Endothelial cell of umbilical vein (primary cell): ENCODE measurements around the gene LRP1B. TPM values are rescaled to one million over a fixed set of nuclear protein-coding genes. Genes with fewer than 3 reads are reported as not detected.

Experiments used
- BruUV-seq: library from RNA; stranded (reverse); fragments of 400-500 nt; replicated peaks from 2 replicates; lab custom pipeline; 2021; lab: Mats Ljungman, UMichigan
- CTCF ChIA-PET: fragments of 300-600, 350-600 bp; sonication (Branson Sonifier 250); formaldehyde crosslinking; loops from one replicate; lab custom pipeline; 2021; ENCODE audit warnings: antibody characterized with exemption, inconsistent platforms; lab: Charles Lee
- POLR2A ChIA-PET: fragments of 300-600, 350-600 bp; sonication (Branson Sonifier 250); formaldehyde crosslinking; loops from one replicate; lab custom pipeline; 2021; ENCODE audit warnings: antibody characterized with exemption, inconsistent platforms; lab: Charles Lee
- DNase-seq: peaks from one replicate; pipeline ENCODE4 v3.0.0-alpha.2; 2011; ENCODE audit warnings: low read depth, low spot score
- FAIRE-seq: peaks from 2 replicates; lab custom pipeline; 2011; peaks lifted over from hg19 to GRCh38; lab: Jason Lieb, UNC
- H2AFZ ChIP-seq: 2 replicates; pipeline ENCODE4 v1.6.0; 2012; ENCODE audit warnings: low read depth, low read length, control low read depth, inconsistent platforms
- H3K27ac ChIP-seq: 2 replicates; pipeline ENCODE4 v1.5.1; 2011; ENCODE audit warnings: low read depth, mild to moderate bottlenecking, control low read depth, low read length, moderate library complexity; ENCODE audit not compliant: insufficient read depth
- H3K27me3 ChIP-seq, 2 experiments: 2 replicates each; pipeline versions ENCODE4 v1.6.0 to v1.6.1; 2011; ENCODE audit warnings: low read length in 2 of 2, mixed read lengths in 1 of 2; ENCODE audit not compliant: control insufficient read depth in 2 of 2, insufficient read depth in 2 of 2
- H3K36me3 ChIP-seq, 2 experiments: 2 replicates in 1 of 2; 3 replicates in 1 of 2; pipeline ENCODE4 v1.5.1; 2011; ENCODE audit warnings: low read length in 2 of 2, mild to moderate bottlenecking in 1 of 2, moderate library complexity in 1 of 2; ENCODE audit not compliant: control insufficient read depth in 2 of 2, insufficient read depth in 2 of 2; ENCODE audit errors: extremely low read depth in 1 of 2
- H3K4me1 ChIP-seq: 3 replicates; pipeline ENCODE4 v1.5.1; 2011; ENCODE audit warnings: mild to moderate bottlenecking, low read length; ENCODE audit not compliant: control insufficient read depth, insufficient read depth; ENCODE audit errors: extremely low read depth
- H3K4me2 ChIP-seq: 2 replicates; pipeline ENCODE4 v1.6.1; 2011; ENCODE audit warnings: low read length, control low read depth, mixed read lengths; ENCODE audit not compliant: insufficient read depth
- H3K4me3 ChIP-seq, 3 experiments: fragments of 200-600 bp in 1 of 3; sonication (generic), shearing (Covaris generic) in 1 of 3; replicated peaks in 1 of 3; 2 replicates each; pipeline ENCODE4 v1.5.1; 2011 to 2016; ENCODE audit warnings: control low read depth in 3 of 3, low read length in 3 of 3, mild to moderate bottlenecking in 2 of 3, inconsistent platforms in 1 of 3, low read depth in 1 of 3, moderate library complexity in 1 of 3; ENCODE audit not compliant: insufficient read depth in 1 of 3
- H3K79me2 ChIP-seq: 2 replicates; pipeline ENCODE4 v1.6.0; 2012; ENCODE audit warnings: low read length, inconsistent platforms; ENCODE audit not compliant: control insufficient read depth, insufficient read depth
- H3K9ac ChIP-seq: replicated peaks from 2 replicates; pipeline ENCODE3; 2011; ENCODE audit warnings: low read length, control low read depth; ENCODE audit not compliant: insufficient read depth; ENCODE audit errors: extremely low read depth
- H3K9me1 ChIP-seq: replicated peaks from 3 replicates; pipeline ENCODE4 v1.6.0; 2011; ENCODE audit warnings: mild to moderate bottlenecking, low read length; ENCODE audit not compliant: control insufficient read depth, insufficient read depth; ENCODE audit errors: extremely low read depth
- H3K9me3 ChIP-seq: replicated peaks from 2 replicates; pipeline ENCODE4 v1.5.1; 2012; ENCODE audit warnings: low read length, inconsistent platforms; ENCODE audit not compliant: control insufficient read depth, insufficient read depth
- H4K20me1 ChIP-seq: replicated peaks from 2 replicates; pipeline ENCODE3; 2011; ENCODE audit warnings: mild to moderate bottlenecking, low read length; ENCODE audit not compliant: control insufficient read depth, insufficient read depth; ENCODE audit errors: extremely low read depth
- EZH2 ChIP-seq: IDR thresholded peaks from 2 replicates; pipeline ENCODE4 v1.6.1; 2012; ENCODE audit warnings: borderline replicate concordance, low read depth, mild to moderate bottlenecking, moderate library complexity, low read length, inconsistent platforms; ENCODE audit not compliant: severe bottlenecking
- FOS ChIP-seq: IDR thresholded peaks from 2 replicates; pipeline ENCODE4 v1.6.1; 2011; ENCODE audit warnings: mild to moderate bottlenecking, low read length, moderate library complexity, borderline replicate concordance; ENCODE audit not compliant: insufficient read depth
- GATA2 ChIP-seq: IDR thresholded peaks from 2 replicates; pipeline ENCODE4 v1.7.0; 2011; ENCODE audit warnings: low read depth, mild to moderate bottlenecking, moderate library complexity, mixed read lengths, low read length; ENCODE audit not compliant: insufficient read length, insufficient read depth
- JUN ChIP-seq: IDR thresholded peaks from 2 replicates; pipeline ENCODE4 v1.6.1; 2011; ENCODE audit warnings: borderline replicate concordance, low read depth; ENCODE audit not compliant: insufficient read length, insufficient read depth
- MYC ChIP-seq: IDR thresholded peaks from one replicate; pipeline ENCODE4 v1.6.1; 2011; ENCODE audit warnings: mild to moderate bottlenecking, low read depth, low read length
- POLR2A ChIP-seq: IDR thresholded peaks from 2 replicates; pipeline ENCODE4 v1.6.1; 2012; ENCODE audit warnings: low read depth, mild to moderate bottlenecking, control low read depth, low read length
- POLR2AphosphoS5 ChIP-seq: IDR thresholded peaks from 2 replicates; pipeline ENCODE4 v1.6.1; 2012; ENCODE audit warnings: low read depth, mild to moderate bottlenecking, control low read depth, low read length, moderate library complexity; ENCODE audit not compliant: insufficient read depth
- dilution Hi-C: fragments of 300-500 bp; cut with MboI; formaldehyde crosslinking; loops from one replicate; pipeline ENCODE4 v1.15.0; 2019; ENCODE audit warnings: low sequenced_read_pairs; ENCODE audit not compliant: extremely low pct_ligation_motif_present
- intact Hi-C: fragments of 100-400 bp; cut with micrococcal nuclease; formaldehyde crosslinking; loops from one replicate; pipeline ENCODE4 v1.10.0; 2022
- polyA plus RNA-seq, 4 experiments: library from polyadenylated mRNA; depleted of rRNA in 3 of 4; stranded (reverse) in 3 of 4; unstranded in 1 of 4; fragments of >200 nt; gene quantifications; 2 replicates each; pipeline versions ENCODE4 v1.2.1 to v1.2.3, GENCODE V29; 2011 to 2012; ENCODE audit warnings: missing spikeins in 1 of 4
- total RNA-seq: library from RNA; stranded (reverse); gene quantifications from 2 replicates; pipeline ENCODE4 v1.2.3, GENCODE V29; 2021
- TF ChIP-seq, protein P1 (sequence below), 2 donors: IDR thresholded peaks; 1 replicate in 1 of 2; 2 replicates in 1 of 2; pipeline ENCODE4 v1.5.1; 2011; ENCODE audit warnings: low read length in 2 of 2, mild to moderate bottlenecking in 2 of 2, moderate library complexity in 2 of 2, control low read depth in 1 of 2, inconsistent platforms in 1 of 2, low read depth in 1 of 2; ENCODE audit not compliant: insufficient read depth in 1 of 2; ENCODE audit errors: extremely low read depth in 1 of 2
- TF ChIP-seq, protein P2 (sequence below): IDR thresholded peaks from 2 replicates; pipeline ENCODE4 v1.6.1; 2011; ENCODE audit not compliant: insufficient read depth, insufficient read length

Gene LRP1B
- total and polyA plus RNA-seq, 2 donors (not counting 3 experiments of a cell fraction or from before 2014, with no cell fraction given): 0.03 to 0.07 TPM

DNA sequence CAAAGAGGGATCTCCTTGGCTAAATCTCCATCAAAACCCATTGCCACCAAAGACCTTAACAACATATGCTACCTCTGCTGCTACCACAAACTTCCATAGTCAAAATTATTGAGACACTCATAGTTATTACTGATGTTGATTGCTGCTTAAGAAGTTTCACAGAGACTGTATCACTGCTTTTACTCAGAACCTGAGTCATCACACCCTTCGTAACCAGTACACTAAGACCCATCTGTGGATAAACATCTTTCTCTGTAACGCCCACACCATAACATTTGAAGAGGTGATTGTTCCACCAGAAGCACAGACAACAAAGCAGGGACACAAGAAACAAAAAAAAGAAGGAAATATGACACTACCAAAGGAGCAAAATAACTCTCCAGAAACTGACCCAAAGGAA, 1563.1 kb downstream of the LRP1B start:
- H3K36me3 ChIP-seq: no peaks in the 10 kb centered on the region
- intact Hi-C loops: no loop called here
- POLR2A ChIA-PET: no interaction called here
- H4K20me1 ChIP-seq: no peaks in the 10 kb centered on the region
- no peaks in the 10 kb centered on the region for H3K9me3 ChIP-seq
- no peak overlapping the region for H3K4me2 ChIP-seq
- no peak overlapping the region for H3K9ac ChIP-seq
- no TSS peak for BruUV-seq
- H3K79me2 ChIP-seq: no peaks in the 10 kb centered on the region
- DNase-seq: no peak
- H3K27ac ChIP-seq: no peak overlapping the region
- FAIRE-seq: no peak
- CTCF ChIA-PET: no interaction called here
- no peaks in the 10 kb centered on the region for H3K9me1 ChIP-seq
- no peaks in the 10 kb centered on the region for H3K27me3 ChIP-seq
- no peak overlapping the region for H2AFZ ChIP-seq
- no peak overlapping the region for H3K4me3 ChIP-seq
- no peaks in the 10 kb centered on the region for H3K4me1 ChIP-seq
- TF ChIP-seq, protein P1, sequence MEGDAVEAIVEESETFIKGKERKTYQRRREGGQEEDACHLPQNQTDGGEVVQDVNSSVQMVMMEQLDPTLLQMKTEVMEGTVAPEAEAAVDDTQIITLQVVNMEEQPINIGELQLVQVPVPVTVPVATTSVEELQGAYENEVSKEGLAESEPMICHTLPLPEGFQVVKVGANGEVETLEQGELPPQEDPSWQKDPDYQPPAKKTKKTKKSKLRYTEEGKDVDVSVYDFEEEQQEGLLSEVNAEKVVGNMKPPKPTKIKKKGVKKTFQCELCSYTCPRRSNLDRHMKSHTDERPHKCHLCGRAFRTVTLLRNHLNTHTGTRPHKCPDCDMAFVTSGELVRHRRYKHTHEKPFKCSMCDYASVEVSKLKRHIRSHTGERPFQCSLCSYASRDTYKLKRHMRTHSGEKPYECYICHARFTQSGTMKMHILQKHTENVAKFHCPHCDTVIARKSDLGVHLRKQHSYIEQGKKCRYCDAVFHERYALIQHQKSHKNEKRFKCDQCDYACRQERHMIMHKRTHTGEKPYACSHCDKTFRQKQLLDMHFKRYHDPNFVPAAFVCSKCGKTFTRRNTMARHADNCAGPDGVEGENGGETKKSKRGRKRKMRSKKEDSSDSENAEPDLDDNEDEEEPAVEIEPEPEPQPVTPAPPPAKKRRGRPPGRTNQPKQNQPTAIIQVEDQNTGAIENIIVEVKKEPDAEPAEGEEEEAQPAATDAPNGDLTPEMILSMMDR (IDR thresholded peaks at IDR 0.05; ENCODE audit: extremely low read depth in 1 of 2, insufficient read depth in 1 of 2, low read depth in 1 of 2, low read length in 2 of 2): no peak
- TF ChIP-seq, protein P2, sequence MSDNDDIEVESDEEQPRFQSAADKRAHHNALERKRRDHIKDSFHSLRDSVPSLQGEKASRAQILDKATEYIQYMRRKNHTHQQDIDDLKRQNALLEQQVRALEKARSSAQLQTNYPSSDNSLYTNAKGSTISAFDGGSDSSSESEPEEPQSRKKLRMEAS: no peak
- TF ChIP-seq GATA2 (no peak), EZH2 (no peak), POLR2A (no peak), MYC (no peak), POLR2AphosphoS5 (no peak), FOS (no peak), JUN (no peak)
- dilution Hi-C loops: no loop called here
